Middle frontal gyrus (tissue), 1 donor: ENCODE results near the gene NLRC5.

Experiments used
- DNase-seq: peaks from one replicate; pipeline ENCODE4 v3.0.0-alpha.2; 2015; ENCODE audit warnings: low spot score; ENCODE audit errors: extremely low spot score

NLRC5 gene

GRCh38 chr16:57022445-57022844, 33.1 kb downstream of the NLRC5 start:
- no peak for DNase-seq

- no peak for DNase-seq
Measured at GRCh38 chr16:57023541-57024249, 34.3 kb downstream of the NLRC5 start.

GRCh38 chr16:57024894-57025680, 35.7 kb downstream of the NLRC5 start:
- DNase-seq, result no peak

- DNase-seq, result no peak
Measured at GRCh38 chr16:57025941-57026777, 36.8 kb downstream of the NLRC5 start.

GRCh38 chr16:57026778-57027062, 37.4 kb downstream of the NLRC5 start:
- no peak for DNase-seq

GRCh38 chr16:57027067-57027466, 37.7 kb downstream of the NLRC5 start:
- DNase-seq, result no peak

- no peak for DNase-seq
Measured at GRCh38 chr16:57028086-57028485, 38.7 kb downstream of the NLRC5 start.

- DNase-seq, result no peak
Measured at GRCh38 chr16:57029161-57030160, 40.1 kb downstream of the NLRC5 start.

- DNase-seq, result no peak
Measured at GRCh38 chr16:57030346-57030902, 41.1 kb downstream of the NLRC5 start.

- DNase-seq, result no peak
Measured at GRCh38 chr16:57031156-57031555, 41.8 kb downstream of the NLRC5 start.

- DNase-seq, result no peak
Measured at GRCh38 chr16:57032346-57032745, 43.0 kb downstream of the NLRC5 start.

- DNase-seq, result no peak
Measured at GRCh38 chr16:57032931-57033330, 43.6 kb downstream of the NLRC5 start.

GRCh38 chr16:57036315-57036714, 47.0 kb downstream of the NLRC5 start:
- no peak for DNase-seq

- no peak for DNase-seq
Measured at GRCh38 chr16:57036945-57037344, 47.6 kb downstream of the NLRC5 start.

- no peak for DNase-seq
Measured at GRCh38 chr16:57038166-57038565, 48.8 kb downstream of the NLRC5 start.

- no peak for DNase-seq
Measured at GRCh38 chr16:57039148-57039812, 49.9 kb downstream of the NLRC5 start.

GRCh38 chr16:57041182-57042156, 52.1 kb downstream of the NLRC5 start:
- DNase-seq, result no peak

GRCh38 chr16:57042157-57043111, 53.1 kb downstream of the NLRC5 start:
- DNase-seq, result no peak
